HFFc6 (cell line): ENCODE data around the gene CNGA3. TPM values are rescaled to one million over a fixed set of nuclear protein-coding genes. Genes with fewer than 3 reads are reported as not detected.

Source experiments
- DNase-seq: peaks from one replicate; pipeline ENCODE4 v3.0.0-alpha.2; 2018
- H3K27ac Mint-ChIP-seq: 2 replicates; pipeline ENCODE4 v1.8.0; 2020; ENCODE audit warnings: mild to moderate bottlenecking, mixed read lengths
- H3K27me3 Mint-ChIP-seq: 2 replicates; pipeline ENCODE4 v1.8.0; 2021; ENCODE audit warnings: mild to moderate bottlenecking, moderate library complexity, mixed read lengths; ENCODE audit not compliant: insufficient read depth
- H3K36me3 Mint-ChIP-seq: 2 replicates; pipeline ENCODE4 v1.8.0; 2021; ENCODE audit warnings: low read depth, mixed read lengths
- H3K4me1 Mint-ChIP-seq: 2 replicates; pipeline ENCODE4 v1.8.0; 2020; ENCODE audit warnings: low read depth, mixed read lengths
- H3K4me3 Mint-ChIP-seq: 2 replicates; pipeline ENCODE4 v1.8.0; 2020; ENCODE audit warnings: mild to moderate bottlenecking, moderate library complexity, mixed read lengths
- H3K9me3 Mint-ChIP-seq: 2 replicates; pipeline ENCODE4 v1.8.0; 2020; ENCODE audit warnings: mild to moderate bottlenecking, mixed read lengths
- total RNA-seq, 6 experiments: library from RNA; stranded (reverse); fragmentation: NEBNext Ultra II Directional; extraction: Animal tissue kit (Norgen Biotek cat#: 25700); gene quantifications; 2 replicates in 1 of 6; 3 replicates in 5 of 6; pipeline ENCODE4 v1.2.3, GENCODE V29; 2021
- TF ChIP-seq, protein P1 (sequence below): fragments of 200-600 bp; sonication (generic); IDR thresholded peaks from 2 replicates; pipeline ENCODE4 v1.5.0; 2021; ENCODE audit warnings: antibody characterized with exemption, mild to moderate bottlenecking

CNGA3 gene
- total RNA-seq, 6 experiments from 2014 or later, result 0.14 to 0.71 (median 0.22) TPM

GRCh38 chr2:98372121-98372520 lies 25.9 kb downstream of the CNGA3 start:
- H3K4me1 Mint-ChIP-seq, result peaks cover 25% of the 10 kb centered on the region; the same call in 1 of the 2 replicates
- H3K27ac Mint-ChIP-seq, result no peak overlapping the region
- H3K9me3 Mint-ChIP-seq, result peaks cover 14% of the 10 kb centered on the region
- peaks cover 13% of the 10 kb centered on the region; the same call in 1 of the 2 replicates for H3K36me3 Mint-ChIP-seq
- no peak overlapping the region for H3K4me3 Mint-ChIP-seq
- peaks cover 37% of the 10 kb centered on the region for H3K27me3 Mint-ChIP-seq
- TF ChIP-seq, protein P1, sequence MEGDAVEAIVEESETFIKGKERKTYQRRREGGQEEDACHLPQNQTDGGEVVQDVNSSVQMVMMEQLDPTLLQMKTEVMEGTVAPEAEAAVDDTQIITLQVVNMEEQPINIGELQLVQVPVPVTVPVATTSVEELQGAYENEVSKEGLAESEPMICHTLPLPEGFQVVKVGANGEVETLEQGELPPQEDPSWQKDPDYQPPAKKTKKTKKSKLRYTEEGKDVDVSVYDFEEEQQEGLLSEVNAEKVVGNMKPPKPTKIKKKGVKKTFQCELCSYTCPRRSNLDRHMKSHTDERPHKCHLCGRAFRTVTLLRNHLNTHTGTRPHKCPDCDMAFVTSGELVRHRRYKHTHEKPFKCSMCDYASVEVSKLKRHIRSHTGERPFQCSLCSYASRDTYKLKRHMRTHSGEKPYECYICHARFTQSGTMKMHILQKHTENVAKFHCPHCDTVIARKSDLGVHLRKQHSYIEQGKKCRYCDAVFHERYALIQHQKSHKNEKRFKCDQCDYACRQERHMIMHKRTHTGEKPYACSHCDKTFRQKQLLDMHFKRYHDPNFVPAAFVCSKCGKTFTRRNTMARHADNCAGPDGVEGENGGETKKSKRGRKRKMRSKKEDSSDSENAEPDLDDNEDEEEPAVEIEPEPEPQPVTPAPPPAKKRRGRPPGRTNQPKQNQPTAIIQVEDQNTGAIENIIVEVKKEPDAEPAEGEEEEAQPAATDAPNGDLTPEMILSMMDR, result no peak
- no peak for DNase-seq

GRCh38 chr2:98372579-98372978 lies 26.3 kb downstream of the CNGA3 start:
- peaks cover 41% of the 10 kb centered on the region for H3K27me3 Mint-ChIP-seq
- peaks cover 25% of the 10 kb centered on the region; the same call in 1 of the 2 replicates for H3K4me1 Mint-ChIP-seq
- TF ChIP-seq, protein P1, result no peak
- H3K9me3 Mint-ChIP-seq, result peaks cover 10% of the 10 kb centered on the region
- no peak overlapping the region; the same call in 1 of the 2 replicates for H3K4me3 Mint-ChIP-seq
- no peak for DNase-seq
- peaks cover 10% of the 10 kb centered on the region; the same call in 1 of the 2 replicates for H3K36me3 Mint-ChIP-seq
- H3K27ac Mint-ChIP-seq, result no peak overlapping the region

DNA sequence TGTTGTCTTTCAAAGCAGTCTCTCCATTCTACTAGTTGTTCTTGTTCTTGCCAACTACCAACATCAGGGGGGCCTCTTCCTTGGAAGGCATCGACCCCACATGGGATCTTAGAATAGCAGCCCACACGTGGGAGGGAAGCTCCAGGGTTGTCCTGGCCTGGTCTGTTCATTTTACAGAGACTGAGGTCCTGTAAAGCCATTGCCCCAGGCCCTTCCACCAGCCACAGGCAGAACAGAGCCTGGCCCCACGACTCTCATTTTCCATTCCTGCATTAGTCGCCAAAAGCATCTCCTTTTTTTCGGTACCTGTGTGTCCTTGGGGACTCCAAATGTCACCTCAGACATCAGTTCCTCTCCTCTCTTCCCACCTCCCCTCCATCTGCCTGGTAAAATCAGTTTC lies 28.0 kb downstream of the CNGA3 start:
- TF ChIP-seq, protein P1, result no peak
- DNase-seq, result no peak
- no peak overlapping the region for H3K27ac Mint-ChIP-seq
- no peaks in the 10 kb centered on the region for H3K9me3 Mint-ChIP-seq
- no peak overlapping the region for H3K4me3 Mint-ChIP-seq
- H3K27me3 Mint-ChIP-seq, result peaks cover 44% of the 10 kb centered on the region
- peaks cover 33% of the 10 kb centered on the region for H3K4me1 Mint-ChIP-seq
- H3K36me3 Mint-ChIP-seq, result no peaks in the 10 kb centered on the region

- DNase-seq, result no peak
- no peaks in the 10 kb centered on the region for H3K9me3 Mint-ChIP-seq
- peaks cover 39% of the 10 kb centered on the region for H3K4me1 Mint-ChIP-seq
- no peaks in the 10 kb centered on the region for H3K36me3 Mint-ChIP-seq
- no peak overlapping the region for H3K27ac Mint-ChIP-seq
- H3K27me3 Mint-ChIP-seq, result peaks cover 46% of the 10 kb centered on the region
- TF ChIP-seq, protein P1, result no peak
- H3K4me3 Mint-ChIP-seq, result no peak overlapping the region
These were observed 28.8 kb downstream of the CNGA3 start for GRCh38 chr2:98374958-98375570.

- Mint-ChIP-seq H3K4me1 (peaks cover 39% of the 10 kb centered on the region), H3K9me3 (no peaks in the 10 kb centered on the region), H3K36me3 (no peaks in the 10 kb centered on the region), H3K27ac (no peak overlapping the region), H3K4me3 (no peak overlapping the region), H3K27me3 (peaks cover 44% of the 10 kb centered on the region)
- TF ChIP-seq, protein P1, result no peak
- no peak for DNase-seq
These were observed 30.1 kb downstream of the CNGA3 start for GRCh38 chr2:98376301-98376910.
